ENCODE measurements around the gene ATRN. TPM values are rescaled to one million over a fixed set of nuclear protein-coding genes. Genes with fewer than 3 reads are reported as not detected.

The ATRN gene
- total RNA-seq, 1 donor, result 35.2 TPM

- H3K4me3 ChIP-seq (ENCODE audit: low read depth, low read length), result no peak overlapping the region
- no peak for DNase-seq (ENCODE audit: low read depth)
- TF ChIP-seq CTCF (IDR thresholded peaks at IDR 0.05; ENCODE audit: insufficient read depth, low read length), result no peak
Observed at GRCh38 chr20:3699037-3699436, 228.2 kb downstream of the ATRN start.

Small RNAs within 50 kb of the gene (small RNA-seq; reads per million reads assigned to genes)
- gene AL353193.1, result not detected

Other genes with a start within 250 kb of the ATRN start
- gene SLC4A11, start 231.8 kb upstream of the ATRN start, total RNA-seq (ENCODE audit: low replicate concordance), result 0.49 and 0.63 TPM in 2 replicates
- gene DNAAF9, start 63.3 kb upstream of the ATRN start, total RNA-seq (ENCODE audit: low replicate concordance), result 9.6 and 13.3 TPM in 2 replicates
- gene GFRA4, start 192.4 kb downstream of the ATRN start, total RNA-seq (ENCODE audit: low replicate concordance), result not detected in 2 replicates
- gene ADAM33, start 211.0 kb downstream of the ATRN start, total RNA-seq (ENCODE audit: low replicate concordance), result 68.6 and 145 TPM in 2 replicates
- gene SIGLEC1, start 241.6 kb downstream of the ATRN start, total RNA-seq (ENCODE audit: low replicate concordance), result 0.08 TPM in 1 of 2 replicates, not detected in the other